ENCODE measurements around the gene POU2F1.
"Not testable (repeated sequence)": the region's sequence is repeated elsewhere in the genome, so short reads cannot be mapped to it uniquely, and the experiment has no call there.

POU2F1 gene

GRCh38 chr1:167274061-167274460 lies 53.4 kb downstream of the POU2F1 start:
- no peak for DNase-seq

- DNase-seq: no peak
Observed at GRCh38 chr1:167276969-167277368, 56.3 kb downstream of the POU2F1 start.

GRCh38 chr1:167278497-167278896 lies 57.8 kb downstream of the POU2F1 start:
- DNase-seq: no peak

- no peak for DNase-seq
Observed at GRCh38 chr1:167280912-167281311, 60.2 kb downstream of the POU2F1 start.

- DNase-seq: no peak
Observed at GRCh38 chr1:167288390-167289074, 67.8 kb downstream of the POU2F1 start.

- DNase-seq: no peak
Observed at GRCh38 chr1:167289075-167289442, 68.4 kb downstream of the POU2F1 start.

- DNase-seq: no peak
Observed at GRCh38 chr1:167289966-167290365, 69.3 kb downstream of the POU2F1 start.

- no peak for DNase-seq
Observed at GRCh38 chr1:167291539-167292185, 71.0 kb downstream of the POU2F1 start.

GRCh38 chr1:167292216-167292615 lies 71.5 kb downstream of the POU2F1 start:
- no peak for DNase-seq

- no peak for DNase-seq
Observed at GRCh38 chr1:167293057-167293456, 72.4 kb downstream of the POU2F1 start.

GRCh38 chr1:167294528-167294927 lies 73.8 kb downstream of the POU2F1 start:
- no peak for DNase-seq

- no peak for DNase-seq
Observed at GRCh38 chr1:167297222-167298214, 76.8 kb downstream of the POU2F1 start.

GRCh38 chr1:167298325-167298724 lies 77.6 kb downstream of the POU2F1 start:
- no peak for DNase-seq

GRCh38 chr1:167301355-167301754 lies 80.7 kb downstream of the POU2F1 start:
- DNase-seq: no peak

- DNase-seq: no peak
Observed at GRCh38 chr1:167304165-167304564, 83.5 kb downstream of the POU2F1 start.

GRCh38 chr1:167305059-167305705 lies 84.5 kb downstream of the POU2F1 start:
- no peak for DNase-seq

GRCh38 chr1:167305706-167306277 lies 85.1 kb downstream of the POU2F1 start:
- DNase-seq: no peak

GRCh38 chr1:167310732-167311131 lies 90.0 kb downstream of the POU2F1 start:
- DNase-seq: no peak

GRCh38 chr1:167312871-167313270 lies 92.2 kb downstream of the POU2F1 start:
- no peak for DNase-seq

GRCh38 chr1:167314671-167315070 lies 94.0 kb downstream of the POU2F1 start:
- DNase-seq: no peak

GRCh38 chr1:167317463-167317862 lies 96.8 kb downstream of the POU2F1 start:
- DNase-seq: no peak

- not testable (repeated sequence) for DNase-seq
Observed at GRCh38 chr1:167319206-167319605, 98.5 kb downstream of the POU2F1 start.

- DNase-seq: no peak
Observed at GRCh38 chr1:167322483-167322882, 101.8 kb downstream of the POU2F1 start.
